WTC11 (cell line): Measurements from ENCODE around the gene GLUD1. TPM values are rescaled to one million over a fixed set of nuclear protein-coding genes. Genes with fewer than 3 reads are reported as not detected.
A peak's percentile ranks its signal among the peaks of the same experiment; 100 is the strongest.
"Not testable (repeated sequence)": the region's sequence is repeated elsewhere in the genome, so short reads cannot be mapped to it uniquely, and the experiment has no call there.

Source experiments
- ATAC-seq: fragments of 200-7000 bp; cut with Tn5 transposase; 2 replicates; pipeline ENCODE4 v1.10.0; 2021; ENCODE audit warnings: mild to moderate bottlenecking, moderate library complexity
- CTCF ChIA-PET: fragments of 300-600 bp; sonication (Branson Sonifier 250); formaldehyde crosslinking; loops from one replicate; lab custom pipeline; 2021; ENCODE audit warnings: antibody characterized with exemption; lab: Charles Lee
- POLR2A ChIA-PET: fragments of 350-600 bp; sonication (Branson Sonifier 250); formaldehyde crosslinking; loops from one replicate; lab custom pipeline; 2021; ENCODE audit warnings: antibody characterized with exemption; lab: Charles Lee
- DNase-seq: peaks from one replicate; pipeline ENCODE4 v3.0.0; 2021; ENCODE audit warnings: low spot score
- H3K27ac Mint-ChIP-seq: 2 replicates; pipeline ENCODE4 v1.8.0; 2021; ENCODE audit warnings: mixed read lengths
- H3K27me3 Mint-ChIP-seq: 2 replicates; pipeline ENCODE4 v1.8.0; 2021; ENCODE audit warnings: low read depth, mild to moderate bottlenecking, moderate library complexity, mixed read lengths
- H3K36me3 Mint-ChIP-seq: 2 replicates; pipeline ENCODE4 v1.8.0; 2021; ENCODE audit warnings: mixed read lengths
- H3K4me1 Mint-ChIP-seq: 2 replicates; pipeline ENCODE4 v1.8.0; 2022; ENCODE audit warnings: mixed read lengths
- H3K4me3 Mint-ChIP-seq: 2 replicates; pipeline ENCODE4 v1.8.0; 2021; ENCODE audit warnings: mild to moderate bottlenecking, moderate library complexity, mixed read lengths
- H3K9me3 Mint-ChIP-seq: 2 replicates; pipeline ENCODE4 v1.8.0; 2021; ENCODE audit warnings: mixed read lengths
- CREB1 ChIP-seq: sonication (generic); formaldehyde crosslinking; IDR thresholded peaks from 2 replicates; pipeline ENCODE4 v1.8.0; 2023; ENCODE audit warnings: mild to moderate bottlenecking, missing genetic modification reagents
- ELF4 ChIP-seq: sonication (generic); formaldehyde crosslinking; IDR thresholded peaks from 2 replicates; pipeline ENCODE4 v1.8.1; 2022; ENCODE audit warnings: low read depth, mild to moderate bottlenecking, moderate library complexity, missing genetic modification reagents
- FOXK1 ChIP-seq: sonication (generic); formaldehyde crosslinking; IDR thresholded peaks from 2 replicates; pipeline ENCODE4 v1.8.0; 2022; ENCODE audit warnings: mild to moderate bottlenecking, moderate library complexity, missing genetic modification reagents
- GABPB1 ChIP-seq: sonication (generic); formaldehyde crosslinking; IDR thresholded peaks from 2 replicates; pipeline ENCODE4 v1.8.1; 2023; ENCODE audit warnings: mild to moderate bottlenecking, missing genetic modification reagents
- GRHL2 ChIP-seq: fragments of 250-450 bp; sonication (Bioruptor Pico); IDR thresholded peaks from 2 replicates; pipeline ENCODE4 v1.8.0; 2022; ENCODE audit warnings: mild to moderate bottlenecking, moderate library complexity; ENCODE audit not compliant: insufficient replicate concordance, severe bottlenecking
- KAT7 ChIP-seq: sonication (generic); formaldehyde crosslinking; IDR thresholded peaks from 2 replicates; pipeline ENCODE4 v1.8.1; 2023; ENCODE audit warnings: missing genetic modification reagents, mild to moderate bottlenecking, borderline replicate concordance
- MXD4 ChIP-seq: fragments of 250-450 bp; sonication (Bioruptor Pico); IDR thresholded peaks from 2 replicates; pipeline ENCODE4 v1.8.0; 2021; ENCODE audit warnings: mild to moderate bottlenecking, moderate library complexity, borderline replicate concordance
- NFYB ChIP-seq: sonication (generic); formaldehyde crosslinking; conservative IDR thresholded peaks from 2 replicates; pipeline ENCODE4 v1.8.0; 2022; ENCODE audit warnings: low read depth, missing genetic modification reagents
- NR2C2 ChIP-seq: sonication (generic); formaldehyde crosslinking; IDR thresholded peaks from 2 replicates; pipeline ENCODE4 v1.8.0; 2022; ENCODE audit warnings: mild to moderate bottlenecking, missing genetic modification reagents
- OVOL2 ChIP-seq: fragments of 250-450 bp; sonication (Bioruptor Pico); IDR thresholded peaks from 2 replicates; pipeline ENCODE4 v1.9.0; 2021; ENCODE audit warnings: mild to moderate bottlenecking, borderline replicate concordance
- RORB ChIP-seq: fragments of 250-450 bp; sonication (Bioruptor Pico); IDR thresholded peaks from 2 replicates; pipeline ENCODE4 v1.9.0; 2021; ENCODE audit warnings: mild to moderate bottlenecking
- SOX15 ChIP-seq: fragments of 250-450 bp; sonication (Bioruptor Pico); IDR thresholded peaks from 2 replicates; pipeline ENCODE4 v1.9.0; 2021; ENCODE audit warnings: mild to moderate bottlenecking
- SP1 ChIP-seq: sonication (generic); formaldehyde crosslinking; conservative IDR thresholded peaks from 2 replicates; pipeline ENCODE4 v1.8.1; 2022; ENCODE audit warnings: missing genetic modification reagents
- TCF7 ChIP-seq: sonication (generic); formaldehyde crosslinking; IDR thresholded peaks from 2 replicates; pipeline ENCODE4 v1.8.0; 2022; ENCODE audit warnings: mild to moderate bottlenecking, low read depth, missing genetic modification reagents, moderate library complexity
- TEAD4 ChIP-seq: sonication (generic); formaldehyde crosslinking; IDR thresholded peaks from 2 replicates; pipeline ENCODE4 v1.8.0; 2022; ENCODE audit warnings: mild to moderate bottlenecking, missing genetic modification reagents
- ZBTB21 ChIP-seq: sonication (generic); formaldehyde crosslinking; IDR thresholded peaks from 2 replicates; pipeline ENCODE4 v1.8.1; 2023; ENCODE audit warnings: mild to moderate bottlenecking, missing genetic modification reagents, borderline replicate concordance
- ZBTB43 ChIP-seq: sonication (generic); formaldehyde crosslinking; IDR thresholded peaks from 2 replicates; pipeline ENCODE4 v1.8.1; 2023; ENCODE audit warnings: mild to moderate bottlenecking, missing genetic modification reagents
- ZNF396 ChIP-seq: fragments of 250-450 bp; sonication (Bioruptor Pico); IDR thresholded peaks from 2 replicates; pipeline ENCODE4 v1.8.0; 2021; ENCODE audit warnings: mild to moderate bottlenecking, moderate library complexity, borderline replicate concordance
- ZNF416 ChIP-seq: fragments of 250-450 bp; sonication (Bioruptor Pico); IDR thresholded peaks from 2 replicates; pipeline ENCODE4 v1.9.0; 2021; ENCODE audit warnings: mild to moderate bottlenecking, inconsistent platforms
- total RNA-seq: library from RNA; stranded (reverse); gene quantifications from 3 replicates; pipeline ENCODE4 v1.2.3, GENCODE V29; 2021
- TF ChIP-seq, protein P1 (sequence below): sonication (generic); formaldehyde crosslinking; IDR thresholded peaks from 2 replicates; pipeline ENCODE4 v1.8.0; 2022; ENCODE audit warnings: mild to moderate bottlenecking, missing genetic modification reagents
- TF ChIP-seq, protein P2 (sequence below): fragments of 250-450 bp; sonication (Bioruptor Pico); IDR thresholded peaks from 2 replicates; pipeline ENCODE4 v1.8.0; 2021; ENCODE audit warnings: mild to moderate bottlenecking
- TF ChIP-seq, protein P3 (sequence below): fragments of 250-450 bp; sonication (Bioruptor Pico); IDR thresholded peaks from 2 replicates; pipeline ENCODE4 v1.9.0; 2021; ENCODE audit warnings: mild to moderate bottlenecking

Gene GLUD1
- total RNA-seq, 1 experiment from 2014 or later = 98.2 TPM

GRCh38 chr10:87105446-87106124 lies 10.9 kb upstream of the GLUD1 start:
- Mint-ChIP-seq H3K27me3 (no peaks in the 10 kb centered on the region), H3K4me1 (no peaks in the 10 kb centered on the region), H3K27ac (peak overlapping the region; percentile 17; the same call in 1 of the 2 replicates), H3K36me3 (peaks cover 37% of the 10 kb centered on the region)
- DNase-seq (no peak), ATAC-seq (no peak)
- TF ChIP-seq GRHL2 (CRISPR knock-in tag) = no peak
- TF ChIP-seq, all 79 proteins: peak for 0
- H3K9me3 Mint-ChIP-seq = no peaks in the 10 kb centered on the region
- POLR2A ChIA-PET = no interaction called here
- CTCF ChIA-PET = no interaction called here
- H3K4me3 Mint-ChIP-seq = no peak overlapping the region

DNA sequence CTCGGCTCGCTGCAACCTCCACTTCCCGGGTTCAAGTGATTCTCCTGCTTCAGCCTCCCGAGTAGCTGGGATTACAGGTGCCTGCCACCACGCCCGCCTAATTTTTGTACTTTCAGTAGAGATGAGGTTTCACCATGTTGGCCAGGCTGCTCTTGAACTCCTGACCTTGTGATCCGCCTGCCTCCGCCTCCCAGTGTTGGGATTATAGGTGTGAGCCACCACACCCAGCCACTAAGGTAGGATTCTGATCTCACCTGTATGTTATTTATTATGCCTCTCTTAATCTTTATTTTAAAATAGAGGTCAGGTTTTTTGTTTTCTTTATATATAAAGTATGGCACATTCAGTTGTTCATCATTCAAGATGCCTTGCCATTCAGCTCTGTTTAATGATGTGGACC lies 10.1 kb upstream of the GLUD1 start:
- ATAC-seq, H3K4me3 Mint-ChIP-seq, CTCF ChIA-PET, DNase-seq, H3K9me3 Mint-ChIP-seq, H3K27me3 Mint-ChIP-seq, H3K4me1 Mint-ChIP-seq, H3K27ac Mint-ChIP-seq: not testable (repeated sequence)
- H3K36me3 Mint-ChIP-seq = peaks cover 35% of the 10 kb centered on the region
- POLR2A ChIA-PET = interaction anchor here (0.7 kb wide), 1 partner anchor 440 kb away, joined by 3 read pairs; no protein-coding TSS in a partner anchor

DNA sequence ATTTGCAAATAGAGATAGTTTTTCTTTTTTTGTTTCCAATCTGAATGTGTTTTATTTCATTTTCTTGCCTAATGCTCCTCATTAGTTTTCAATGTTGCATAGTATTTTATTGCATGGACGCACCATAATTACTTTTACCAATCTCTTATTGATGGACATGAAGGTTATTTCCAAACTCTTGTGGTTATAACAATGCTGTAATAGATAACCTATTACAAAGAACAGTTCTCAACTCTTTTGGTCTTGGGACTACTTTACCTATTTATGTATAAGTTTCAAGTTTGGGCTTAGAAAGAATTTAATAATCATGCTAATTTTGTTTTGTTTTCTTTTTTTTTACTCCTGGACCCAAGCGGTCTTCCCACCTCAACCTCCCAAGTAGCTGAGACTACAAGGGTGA lies 7.4 kb upstream of the GLUD1 start:
- CTCF ChIA-PET = no interaction called here
- Mint-ChIP-seq H3K27me3 (no peaks in the 10 kb centered on the region), H3K4me1 (no peaks in the 10 kb centered on the region), H3K9me3 (no peaks in the 10 kb centered on the region), H3K4me3 (no peak overlapping the region), H3K36me3 (peaks cover 20% of the 10 kb centered on the region), H3K27ac (no peak overlapping the region)
- DNase-seq (no peak), ATAC-seq (no peak)
- POLR2A ChIA-PET = no interaction called here
- TF ChIP-seq KAT7 (CRISPR knock-in tag) (no peak), SOX15 (CRISPR knock-in tag) (no peak)

GRCh38 chr10:87095236-87095945 lies 748 bp upstream of the GLUD1 start:
- H3K27ac Mint-ChIP-seq = no peak overlapping the region
- ATAC-seq (peak; percentile 43), DNase-seq (peak; percentile 62)
- H3K27me3 Mint-ChIP-seq = no peaks in the 10 kb centered on the region
- peaks cover 31% of the 10 kb centered on the region for H3K4me1 Mint-ChIP-seq
- no peaks in the 10 kb centered on the region for H3K36me3 Mint-ChIP-seq
- CTCF ChIA-PET = interaction anchor here (2.0 kb wide), 1 partner anchor 129 kb away, joined by 5 read pairs; no protein-coding TSS in a partner anchor
- POLR2A ChIA-PET = no interaction called here
- peak overlapping the region; percentile 75 for H3K4me3 Mint-ChIP-seq
- no peaks in the 10 kb centered on the region for H3K9me3 Mint-ChIP-seq
- no peak for TF ChIP-seq SOX15 (CRISPR knock-in tag)
- no peak for TF ChIP-seq TEAD4 (CRISPR knock-in tag)
- no peak for TF ChIP-seq ZNF396 (CRISPR knock-in tag)
- no peak; the same call in 1 of the 2 replicates for TF ChIP-seq GABPB1
- no peak for TF ChIP-seq OVOL2
- TF ChIP-seq CREB1 (CRISPR knock-in tag) = no peak
- peak; percentile 64 for TF ChIP-seq SP1 (CRISPR knock-in tag)
- TF ChIP-seq FOXK1 = 0 out of 2 replicates have a peak, but pooled peaks have one; percentile 39
- TF ChIP-seq ZNF416 (CRISPR knock-in tag) = no peak
- TF ChIP-seq, protein P1, sequence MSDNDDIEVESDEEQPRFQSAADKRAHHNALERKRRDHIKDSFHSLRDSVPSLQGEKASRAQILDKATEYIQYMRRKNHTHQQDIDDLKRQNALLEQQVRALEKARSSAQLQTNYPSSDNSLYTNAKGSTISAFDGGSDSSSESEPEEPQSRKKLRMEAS (CRISPR knock-in tag) = peak; percentile 90
- peak; percentile 75; the same call in 1 of the 2 replicates for TF ChIP-seq ZBTB21 (CRISPR knock-in tag)
- no peak for TF ChIP-seq RORB (CRISPR knock-in tag)
- TF ChIP-seq MXD4 = no peak
- TF ChIP-seq ELF4 (CRISPR knock-in tag) = no peak
- peak; percentile 52 for TF ChIP-seq NR2C2
- TF ChIP-seq KAT7 (CRISPR knock-in tag) = no peak
- TF ChIP-seq ZBTB43 = no peak
- TF ChIP-seq, protein P2, sequence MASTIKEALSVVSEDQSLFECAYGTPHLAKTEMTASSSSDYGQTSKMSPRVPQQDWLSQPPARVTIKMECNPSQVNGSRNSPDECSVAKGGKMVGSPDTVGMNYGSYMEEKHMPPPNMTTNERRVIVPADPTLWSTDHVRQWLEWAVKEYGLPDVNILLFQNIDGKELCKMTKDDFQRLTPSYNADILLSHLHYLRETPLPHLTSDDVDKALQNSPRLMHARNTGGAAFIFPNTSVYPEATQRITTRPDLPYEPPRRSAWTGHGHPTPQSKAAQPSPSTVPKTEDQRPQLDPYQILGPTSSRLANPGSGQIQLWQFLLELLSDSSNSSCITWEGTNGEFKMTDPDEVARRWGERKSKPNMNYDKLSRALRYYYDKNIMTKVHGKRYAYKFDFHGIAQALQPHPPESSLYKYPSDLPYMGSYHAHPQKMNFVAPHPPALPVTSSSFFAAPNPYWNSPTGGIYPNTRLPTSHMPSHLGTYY = peak; percentile 33; the same call in 1 of the 2 replicates
- peak; percentile 75; the same call in 1 of the 2 replicates for TF ChIP-seq TCF7 (CRISPR knock-in tag)
- TF ChIP-seq, protein P3, sequence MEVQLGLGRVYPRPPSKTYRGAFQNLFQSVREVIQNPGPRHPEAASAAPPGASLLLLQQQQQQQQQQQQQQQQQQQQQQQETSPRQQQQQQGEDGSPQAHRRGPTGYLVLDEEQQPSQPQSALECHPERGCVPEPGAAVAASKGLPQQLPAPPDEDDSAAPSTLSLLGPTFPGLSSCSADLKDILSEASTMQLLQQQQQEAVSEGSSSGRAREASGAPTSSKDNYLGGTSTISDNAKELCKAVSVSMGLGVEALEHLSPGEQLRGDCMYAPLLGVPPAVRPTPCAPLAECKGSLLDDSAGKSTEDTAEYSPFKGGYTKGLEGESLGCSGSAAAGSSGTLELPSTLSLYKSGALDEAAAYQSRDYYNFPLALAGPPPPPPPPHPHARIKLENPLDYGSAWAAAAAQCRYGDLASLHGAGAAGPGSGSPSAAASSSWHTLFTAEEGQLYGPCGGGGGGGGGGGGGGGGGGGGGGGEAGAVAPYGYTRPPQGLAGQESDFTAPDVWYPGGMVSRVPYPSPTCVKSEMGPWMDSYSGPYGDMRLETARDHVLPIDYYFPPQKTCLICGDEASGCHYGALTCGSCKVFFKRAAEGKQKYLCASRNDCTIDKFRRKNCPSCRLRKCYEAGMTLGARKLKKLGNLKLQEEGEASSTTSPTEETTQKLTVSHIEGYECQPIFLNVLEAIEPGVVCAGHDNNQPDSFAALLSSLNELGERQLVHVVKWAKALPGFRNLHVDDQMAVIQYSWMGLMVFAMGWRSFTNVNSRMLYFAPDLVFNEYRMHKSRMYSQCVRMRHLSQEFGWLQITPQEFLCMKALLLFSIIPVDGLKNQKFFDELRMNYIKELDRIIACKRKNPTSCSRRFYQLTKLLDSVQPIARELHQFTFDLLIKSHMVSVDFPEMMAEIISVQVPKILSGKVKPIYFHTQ (CRISPR knock-in tag) = no peak
- TF ChIP-seq NFYB = no peak
